ENCODE results near the gene GALNT3. TPM values are rescaled to one million over a fixed set of nuclear protein-coding genes. Genes with fewer than 3 reads are reported as not detected.

The GALNT3 gene
- polyA plus RNA-seq, 4 donors, result 21.6 to 87.4 (median 38.4) TPM

DNA sequence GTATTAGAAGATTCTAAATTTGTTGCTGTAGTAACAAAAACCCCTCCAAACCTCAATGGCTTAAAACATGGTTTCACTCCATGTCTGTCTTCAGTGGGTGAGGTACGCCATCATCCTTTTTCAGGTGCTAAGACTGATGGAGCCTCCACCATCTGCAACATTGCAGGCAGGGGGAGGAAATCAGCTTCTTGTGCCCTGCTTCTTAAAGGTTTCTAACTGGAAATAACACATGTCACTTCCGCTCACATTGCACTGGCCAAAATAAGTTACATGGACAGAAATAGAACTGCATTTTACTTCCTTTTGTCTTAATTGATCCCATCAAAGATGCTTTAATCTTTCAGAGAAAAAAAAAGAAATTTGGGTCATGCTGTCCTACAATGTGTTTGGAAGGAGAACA, 94.1 kb downstream of the GALNT3 start:
- H3K27me3 ChIP-seq (ENCODE audit: control insufficient read depth in 3 of 3, insufficient read depth in 3 of 3, low read length in 3 of 3), result peaks cover 0 to 2% (median 0%) of the 10 kb centered on the region in 3 donors
- no peak overlapping the region for H3K27ac ChIP-seq (ENCODE audit: low read depth in 1 of 3, low read length in 2 of 3)
- FAIRE-seq, result no peak
- no peaks in the 10 kb centered on the region for H3K9me3 ChIP-seq (ENCODE audit: control insufficient read depth in 2 of 2, insufficient read depth in 1 of 2, low read depth in 1 of 2, low read length in 1 of 2)
- no peaks in the 10 kb centered on the region for H3K36me3 ChIP-seq (ENCODE audit: control insufficient read depth in 3 of 3, insufficient read depth in 2 of 3, low read depth in 1 of 3, low read length in 3 of 3)
- H3K4me1 ChIP-seq (ENCODE audit: control insufficient read depth in 3 of 3, insufficient read depth in 2 of 3, low read depth in 1 of 3, low read length in 2 of 3), result no peaks in the 10 kb centered on the region
- 88 to 94% (median 93%) methylated on average over 2 of the region's 2 CpGs for WGBS, 3 donors
- DNase-seq, result no peak
- no peak overlapping the region for H3K4me3 ChIP-seq (ENCODE audit: low read depth in 1 of 3, low read length in 3 of 3)

DNA sequence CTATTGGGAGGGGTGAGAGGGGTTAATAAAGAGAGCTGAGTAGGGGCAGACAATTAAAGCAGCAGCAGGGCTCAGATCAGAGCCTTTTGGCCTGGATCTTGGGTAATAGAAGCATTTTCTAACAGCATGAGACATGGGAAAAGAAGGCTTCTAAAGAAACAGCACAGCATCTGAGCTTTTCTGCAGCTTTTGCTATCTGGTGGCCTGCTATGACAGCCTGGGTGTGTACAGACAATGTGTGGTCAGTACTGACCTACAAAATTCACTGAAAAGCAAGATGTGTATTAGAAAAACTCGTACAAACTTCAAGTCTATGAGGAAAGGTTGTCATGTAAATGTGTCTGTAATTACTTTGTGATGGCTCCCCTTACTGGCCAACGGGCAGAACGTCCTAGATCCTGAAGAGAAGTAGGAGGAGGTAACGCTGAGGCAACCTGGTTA, 95.6 kb downstream of the GALNT3 start:
- WGBS, 3 donors, result 1 to 2% (median 2%) methylated on average over 4 of the region's 4 CpGs
- Histone ChIP-seq H3K36me3 (ENCODE audit: control insufficient read depth in 3 of 3, insufficient read depth in 2 of 3, low read depth in 1 of 3, low read length in 3 of 3) (no peaks in the 10 kb centered on the region), H3K27me3 (ENCODE audit: control insufficient read depth in 3 of 3, insufficient read depth in 3 of 3, low read length in 3 of 3) (no peaks in the 10 kb centered on the region), H3K9me3 (ENCODE audit: control insufficient read depth in 2 of 2, insufficient read depth in 1 of 2, low read depth in 1 of 2, low read length in 1 of 2) (no peaks in the 10 kb centered on the region), H3K4me1 (ENCODE audit: control insufficient read depth in 3 of 3, insufficient read depth in 2 of 3, low read depth in 1 of 3, low read length in 2 of 3) (no peaks in the 10 kb centered on the region), H3K27ac (ENCODE audit: low read depth in 1 of 3, low read length in 2 of 3) (no peak overlapping the region), H3K4me3 (ENCODE audit: low read depth in 1 of 3, low read length in 3 of 3) (no peak overlapping the region)
- DNase-seq (peak; percentile 59 to 66), FAIRE-seq (no peak)

DNA sequence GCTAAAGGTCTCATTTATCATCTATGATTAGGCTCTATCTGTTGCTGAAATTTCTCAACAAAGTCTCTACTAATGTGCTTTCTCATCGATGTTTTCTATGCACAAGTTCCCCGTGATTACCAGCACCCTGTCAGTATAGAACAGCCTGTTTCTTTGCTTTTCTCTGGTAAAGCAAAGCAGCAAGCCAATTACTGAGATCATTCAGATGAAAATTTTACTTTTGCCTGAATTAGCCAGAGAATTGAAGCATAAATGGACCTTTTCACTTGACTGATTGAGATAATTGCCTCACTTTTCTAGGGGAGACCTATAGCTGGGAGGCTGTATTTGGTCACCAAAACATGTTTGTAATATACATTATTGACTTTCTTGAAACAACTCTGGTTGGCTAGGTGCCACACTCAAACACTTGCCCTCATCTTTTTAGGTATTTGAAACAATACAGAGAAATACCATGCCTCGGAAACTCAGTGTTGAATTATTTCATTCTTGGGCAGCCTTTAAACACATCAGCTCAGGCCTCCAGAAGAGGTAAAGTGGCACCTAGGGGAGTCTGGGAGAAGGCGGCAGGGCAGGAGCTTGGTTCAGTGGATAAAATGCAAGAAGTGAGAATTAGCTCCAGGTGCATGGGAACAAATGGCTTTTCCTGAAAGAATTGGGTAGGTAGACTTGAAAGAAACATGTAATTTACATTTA, 96.2 kb downstream of the GALNT3 start:
- Histone ChIP-seq H3K27me3 (ENCODE audit: control insufficient read depth in 3 of 3, insufficient read depth in 3 of 3, low read length in 3 of 3) (no peaks in the 10 kb centered on the region), H3K27ac (ENCODE audit: low read depth in 1 of 3, low read length in 2 of 3) (no peak overlapping the region), H3K36me3 (ENCODE audit: control insufficient read depth in 3 of 3, insufficient read depth in 2 of 3, low read depth in 1 of 3, low read length in 3 of 3) (no peaks in the 10 kb centered on the region), H3K4me3 (ENCODE audit: low read depth in 1 of 3, low read length in 3 of 3) (no peak overlapping the region), H3K4me1 (ENCODE audit: control insufficient read depth in 3 of 3, insufficient read depth in 2 of 3, low read depth in 1 of 3, low read length in 2 of 3) (no peaks in the 10 kb centered on the region), H3K9me3 (ENCODE audit: control insufficient read depth in 2 of 2, insufficient read depth in 1 of 2, low read depth in 1 of 2, low read length in 1 of 2) (no peaks in the 10 kb centered on the region)
- no peak for FAIRE-seq
- WGBS, 3 donors, result 88 to 94% (median 93%) methylated on average over 4 of the region's 4 CpGs
- DNase-seq, result no peak

Other genes with a start within 250 kb of the GALNT3 start
- gene TTC21B, start 159.5 kb upstream of the GALNT3 start, polyA plus RNA-seq, result 10 to 100 TPM in 1 of 4 donors, 1 to 10 TPM in 3; 3.2 to 17.7 (median 3.8) TPM

Measured in small intestine (tissue), 7 donors.